Esophagus squamous epithelium (tissue), 5 donors: ENCODE measurements around the gene KRT17. TPM values are rescaled to one million over a fixed set of nuclear protein-coding genes. Genes with fewer than 3 reads are reported as not detected.
"Not testable (repeated sequence)": the region's sequence is repeated elsewhere in the genome, so short reads cannot be mapped to it uniquely, and the experiment has no call there.

ENCODE experiments used
- DNase-seq: peaks from one replicate; lab custom pipeline; 2025; lab: John Stamatoyannopoulos, UW
- H3K27ac ChIP-seq, 4 donors: fragments of 200-600 bp; sonication (generic); one replicate each; pipeline ENCODE4 v1.5.1; 2016 to 2019; ENCODE audit warnings: mild to moderate bottlenecking in 1 of 4
- H3K27me3 ChIP-seq, 4 donors: fragments of 200-600 bp; sonication (generic); 1 replicate in 3 of 4; 2 replicates in 1 of 4; pipeline versions ENCODE4 v1.5.1 to v1.6.0; 2017 to 2021; ENCODE audit warnings: antibody characterized with exemption in 1 of 4
- H3K36me3 ChIP-seq, 3 donors: fragments of 200-600 bp; sonication (generic); one replicate each; pipeline ENCODE4 v1.5.1; 2016 to 2019
- H3K4me1 ChIP-seq, 3 donors: fragments of 200-600 bp; sonication (generic); one replicate each; pipeline ENCODE4 v1.5.1; 2017 to 2019
- H3K4me3 ChIP-seq, 4 donors: fragments of 200-600 bp; sonication (generic); 1 replicate in 3 of 4; 2 replicates in 1 of 4; pipeline ENCODE4 v1.5.1; 2016 to 2019; ENCODE audit warnings: mild to moderate bottlenecking in 2 of 4, moderate library complexity in 1 of 4
- H3K9me3 ChIP-seq, 3 donors: fragments of 200-600 bp; sonication (generic); one replicate each; pipeline ENCODE4 v1.5.1; 2016 to 2019
- CTCF ChIP-seq, 6 experiments: fragments of 450-650 bp in 4 of 6; fragments of 200-600 bp in 2 of 6; sonication (generic) in 2 of 6; IDR thresholded peaks; one replicate each; pipeline ENCODE4 v1.5.1; 2016 to 2019; ENCODE audit warnings: antibody characterized with exemption in 6 of 6, mild to moderate bottlenecking in 4 of 6, moderate library complexity in 4 of 6
- POLR2A ChIP-seq, 4 donors: fragments of 450-650 bp; IDR thresholded peaks; one replicate each; pipeline ENCODE4 v1.6.1; 2017; ENCODE audit warnings: antibody characterized with exemption in 4 of 4, mild to moderate bottlenecking in 4 of 4, moderate library complexity in 3 of 4
- WGBS, 2 donors: methylation state at CpG; one replicate each; pipeline ENCODE4 v1.1.5; 2018; 5-methylcytosine and 5-hydroxymethylcytosine counted together
- intact Hi-C: fragments of 100-400 bp; cut with DNase I; formaldehyde crosslinking; loops from one replicate; pipeline ENCODE4 v1.15.0; 2022
- total RNA-seq, 4 donors: library from RNA; depleted of rRNA; stranded (reverse); fragments of >200 nt; gene quantifications; one replicate each; pipeline ENCODE4 v1.1.0, GENCODE V29; 2016
- donor health status: DM: yes; HTN: yes; CAD: no.

KRT17 gene
- total RNA-seq, 4 donors from 2014 or later: 45.8 to 2,552 (median 75.7) TPM

- no peak overlapping the region for H3K27ac ChIP-seq
- 89% methylated on average over 8 of the region's 15 CpGs; no CpG with 5 or more reads in 1 of the 2 donors for WGBS, 2 donors
- DNase-seq: no peak
These were observed 7.5 kb upstream of the KRT17 start for GRCh38 chr17:41631898-41632285.

GRCh38 chr17:41631025-41631897 is 6.9 kb upstream of the KRT17 start:
- intact Hi-C loops: no loop called here
- TF ChIP-seq POLR2A (IDR thresholded peaks at IDR 0.05) (no peak), CTCF (IDR thresholded peaks at IDR 0.05) (no peak)

More at GRCh38 chr17:41631898-41632285, 7.5 kb upstream of the KRT17 start:
- H3K4me3 ChIP-seq: no peak overlapping the region
- intact Hi-C loops: no loop called here
- no peaks in the 10 kb centered on the region for H3K36me3 ChIP-seq
- peaks cover 14 to 41% (median 24%) of the 10 kb centered on the region in 3 donors for H3K4me1 ChIP-seq
- H3K9me3 ChIP-seq: no peaks in the 10 kb centered on the region
- H3K27me3 ChIP-seq: peaks cover 0 to 85% (median 0%) of the 10 kb centered on the region in 4 donors
- no peak for TF ChIP-seq POLR2A (IDR thresholded peaks at IDR 0.05)
- no peak for TF ChIP-seq CTCF (IDR thresholded peaks at IDR 0.05)

GRCh38 chr17:41629826-41630670 is 5.7 kb upstream of the KRT17 start:
- Histone ChIP-seq H3K27me3 (peaks cover 0 to 77% (median 0%) of the 10 kb centered on the region in 4 donors), H3K4me1 (peaks cover 14 to 34% (median 20%) of the 10 kb centered on the region in 3 donors), H3K9me3 (no peaks in the 10 kb centered on the region), H3K36me3 (no peaks in the 10 kb centered on the region), H3K27ac (no peak overlapping the region), H3K4me3 (no peak overlapping the region)
- DNase-seq: no peak
- TF ChIP-seq CTCF (IDR thresholded peaks at IDR 0.05): no peak
- no peak for TF ChIP-seq POLR2A (IDR thresholded peaks at IDR 0.05)
- 54 to 74% methylated on average over 3 to 6 of the region's 13 CpGs for WGBS, 2 donors
- intact Hi-C loops: no loop called here

More at GRCh38 chr17:41631025-41631897, 6.9 kb upstream of the KRT17 start:
- Histone ChIP-seq H3K36me3 (no peaks in the 10 kb centered on the region), H3K4me1 (peaks cover 14 to 35% (median 24%) of the 10 kb centered on the region in 3 donors), H3K9me3 (no peaks in the 10 kb centered on the region), H3K27ac (no peak overlapping the region), H3K27me3 (peaks cover 0 to 83% (median 0%) of the 10 kb centered on the region in 4 donors), H3K4me3 (no peak overlapping the region)
- 86 to 89% methylated on average over 5 to 7 of the region's 8 CpGs for WGBS, 2 donors
- no peak for DNase-seq

GRCh38 chr17:41629316-41629715 is 4.9 kb upstream of the KRT17 start:
- peaks cover 13 to 34% (median 16%) of the 10 kb centered on the region in 3 donors for H3K4me1 ChIP-seq
- H3K36me3 ChIP-seq: no peaks in the 10 kb centered on the region
- H3K27ac ChIP-seq: no peak overlapping the region
- 89% methylated on average over 6 of the region's 10 CpGs; no CpG with 5 or more reads in 1 of the 2 donors for WGBS, 2 donors
- no peaks in the 10 kb centered on the region for H3K9me3 ChIP-seq
- no peak for TF ChIP-seq CTCF (IDR thresholded peaks at IDR 0.05)
- no peak for TF ChIP-seq POLR2A (IDR thresholded peaks at IDR 0.05)
- no peak for DNase-seq
- H3K4me3 ChIP-seq: no peak overlapping the region
- H3K27me3 ChIP-seq: peaks cover 0 to 77% (median 0%) of the 10 kb centered on the region in 4 donors
- intact Hi-C loops: no loop called here

- DNase-seq, H3K4me3 ChIP-seq, H3K36me3 ChIP-seq, H3K9me3 ChIP-seq, intact Hi-C loops: not testable (repeated sequence)
- Histone ChIP-seq H3K4me1 (peaks cover 13 to 40% (median 20%) of the 10 kb centered on the region in 3 donors), H3K27ac (peak overlapping the region in 1 of 4 donors; percentile 29), H3K27me3 (peaks cover 0 to 77% (median 0%) of the 10 kb centered on the region in 4 donors)
- WGBS, 2 donors: 37 to 72% methylated on average over 9 to 11 of the region's 11 CpGs
These were observed 4.4 kb upstream of the KRT17 start for GRCh38 chr17:41628621-41629255.

GRCh38 chr17:41628073-41628370 is 3.6 kb upstream of the KRT17 start:
- Histone ChIP-seq H3K27ac (peak overlapping the region in 1 of 4 donors; percentile 16), H3K4me1 (peaks cover 13 to 47% (median 20%) of the 10 kb centered on the region in 3 donors), H3K27me3 (peaks cover 0 to 81% (median 0%) of the 10 kb centered on the region in 4 donors)
- H3K36me3 ChIP-seq, H3K9me3 ChIP-seq, DNase-seq, intact Hi-C loops, H3K4me3 ChIP-seq: not testable (repeated sequence)
- no CpG with 5 or more reads among the region's 1 CpG for WGBS, 2 donors
